Measurements from ENCODE around the gene ZBTB7C.

GRCh38 chr18:48060346-48060745 lies 348.8 kb downstream of the ZBTB7C start:
- TF ChIP-seq EZH2 (IDR thresholded peaks at IDR 0.05; ENCODE audit: borderline replicate concordance, control insufficient read depth, low read depth, low read length): no peak
- TF ChIP-seq NR2C2 (IDR thresholded peaks at IDR 0.05; ENCODE audit: borderline replicate concordance, control insufficient read depth, insufficient read length, low read depth): no peak
- no peak for TF ChIP-seq IKZF2 (IDR thresholded peaks at IDR 0.05)
- TF ChIP-seq RFX5 (IDR thresholded peaks at IDR 0.05; ENCODE audit: low read depth, low read length): no peak
- TF ChIP-seq POLR2AphosphoS5 (IDR thresholded peaks at IDR 0.05; ENCODE audit: low read length): no peak

Measured in GM12878 (cell line).